Common myeloid progenitor, CD34-positive (primary cell): Measurements from ENCODE around the gene PVALEF.

Experiments
- CTCF ChIA-PET: fragments of 350-600 bp; sonication (Branson Sonifier 250); formaldehyde crosslinking; loops from one replicate; lab custom pipeline; 2021; ENCODE audit warnings: antibody characterized with exemption; lab: Charles Lee
- POLR2A ChIA-PET: fragments of 350-600 bp; sonication (Branson Sonifier 250); formaldehyde crosslinking; loops from one replicate; lab custom pipeline; 2021; ENCODE audit warnings: antibody characterized with exemption; lab: Charles Lee
- DNase-seq, 3 donors: peaks; one replicate each; pipeline versions ENCODE4 v3.0.0 to v3.0.0-alpha.2; 2013
- H3K27ac ChIP-seq, 2 experiments: 1 replicate in 1 of 2; 2 replicates in 1 of 2; pipeline ENCODE4 v1.7.0; 2013; ENCODE audit warnings: inconsistent platforms in 2 of 2, low read length in 2 of 2, mild to moderate bottlenecking in 2 of 2, low read depth in 1 of 2, moderate library complexity in 1 of 2; ENCODE audit not compliant: severe bottlenecking in 2 of 2, insufficient read depth in 1 of 2, poor library complexity in 1 of 2
- H3K27me3 ChIP-seq, 5 experiments: replicated peaks in 2 of 5; 1 replicate in 3 of 5; 2 replicates in 2 of 5; pipeline versions ENCODE4 v1.6.1 to v1.7.0; 2013; ENCODE audit warnings: low read length in 4 of 5, mild to moderate bottlenecking in 2 of 5, moderate library complexity in 2 of 5, inconsistent platforms in 1 of 5; ENCODE audit not compliant: insufficient read depth in 5 of 5, control insufficient read depth in 4 of 5
- H3K36me3 ChIP-seq, 4 experiments: 1 replicate in 2 of 4; 2 replicates in 2 of 4; pipeline versions ENCODE4 v1.6.1 to v1.7.0; 2013; ENCODE audit warnings: low read length in 3 of 4, control low read depth in 1 of 4, mild to moderate bottlenecking in 1 of 4; ENCODE audit not compliant: control insufficient read depth in 4 of 4, insufficient read depth in 4 of 4
- H3K4me1 ChIP-seq, 4 experiments: 1 replicate in 3 of 4; 2 replicates in 1 of 4; pipeline versions ENCODE4 v1.6.1 to v1.7.1; 2013; ENCODE audit warnings: low read length in 3 of 4, mild to moderate bottlenecking in 3 of 4, control low read depth in 1 of 4, inconsistent platforms in 1 of 4, moderate library complexity in 1 of 4; ENCODE audit not compliant: control insufficient read depth in 4 of 4, insufficient read depth in 4 of 4; ENCODE audit errors: control extremely low read depth in 1 of 4
- H3K4me3 ChIP-seq, 7 experiments: 1 replicate in 4 of 7; 2 replicates in 3 of 7; pipeline versions ENCODE4 v1.5.1 to v1.7.0; 2013; ENCODE audit warnings: mild to moderate bottlenecking in 7 of 7, low read length in 6 of 7, moderate library complexity in 6 of 7, inconsistent platforms in 2 of 7, low read depth in 2 of 7, control low read depth in 1 of 7; ENCODE audit not compliant: insufficient read depth in 4 of 7, control insufficient read depth in 1 of 7; ENCODE audit errors: extremely low read depth in 1 of 7
- H3K9me3 ChIP-seq, 5 experiments: 1 replicate in 4 of 5; 2 replicates in 1 of 5; pipeline versions ENCODE4 v1.6.1 to v1.7.1; 2013; ENCODE audit warnings: low read length in 4 of 5, mild to moderate bottlenecking in 2 of 5, inconsistent platforms in 1 of 5, low read depth in 1 of 5, moderate library complexity in 1 of 5; ENCODE audit not compliant: control insufficient read depth in 4 of 5, insufficient read depth in 2 of 5; ENCODE audit errors: control extremely low read depth in 1 of 5
- WGBS: methylation state at CpG from one replicate; pipeline ENCODE4 v1.1.5; 2013; ENCODE audit not compliant: insufficient coverage; 5-methylcytosine and 5-hydroxymethylcytosine counted together

The PVALEF gene

GRCh38 chr17:81129711-81130367 is 35.5 kb upstream of the PVALEF start:
- Histone ChIP-seq H3K4me3 (no peak overlapping the region), H3K27ac (no peak overlapping the region), H3K9me3 (no peaks in the 10 kb centered on the region), H3K36me3 (no peaks in the 10 kb centered on the region), H3K4me1 (no peaks in the 10 kb centered on the region), H3K27me3 (no peaks in the 10 kb centered on the region)
- 100% methylated on average over 11 of the region's 14 CpGs for WGBS
- ChIA-PET CTCF (no interaction called here), POLR2A (no interaction called here)
- no peak for DNase-seq

- no peaks in the 10 kb centered on the region for H3K27me3 ChIP-seq
- no peak overlapping the region for H3K4me3 ChIP-seq
- H3K4me1 ChIP-seq, result no peaks in the 10 kb centered on the region
- ChIA-PET CTCF (interaction anchor here (1.1 kb wide), 1 partner anchor 14 kb away, joined by 3 read pairs; no protein-coding TSS in a partner anchor), POLR2A (no interaction called here)
- no peak for DNase-seq
- H3K9me3 ChIP-seq, result no peaks in the 10 kb centered on the region
- H3K27ac ChIP-seq, result no peak overlapping the region
- no peaks in the 10 kb centered on the region for H3K36me3 ChIP-seq
- 96% methylated on average over 29 of the region's 41 CpGs for WGBS
Observed at GRCh38 chr17:81130385-81131361, 34.6 kb upstream of the PVALEF start.

GRCh38 chr17:81131486-81132196 is 33.7 kb upstream of the PVALEF start:
- no peak for DNase-seq
- no peaks in the 10 kb centered on the region for H3K27me3 ChIP-seq
- no peak overlapping the region for H3K4me3 ChIP-seq
- POLR2A ChIA-PET, result no interaction called here
- H3K36me3 ChIP-seq, result no peaks in the 10 kb centered on the region
- no peaks in the 10 kb centered on the region for H3K4me1 ChIP-seq
- H3K9me3 ChIP-seq, result no peaks in the 10 kb centered on the region
- WGBS, result 97% methylated on average over 14 of the region's 14 CpGs
- CTCF ChIA-PET, result interaction anchor here (1.1 kb wide), 1 partner anchor 13 kb away, joined by 3 read pairs; no protein-coding TSS in a partner anchor
- no peak overlapping the region for H3K27ac ChIP-seq

- whole genome bisulfite sequencing, result 95% methylated on average over 10 of the region's 11 CpGs
- no peaks in the 10 kb centered on the region for H3K9me3 ChIP-seq
Observed at GRCh38 chr17:81132197-81132540, 33.1 kb upstream of the PVALEF start.

GRCh38 chr17:81132770-81133723 is 32.3 kb upstream of the PVALEF start:
- no peak for DNase-seq
- Histone ChIP-seq H3K9me3 (no peaks in the 10 kb centered on the region), H3K27me3 (no peaks in the 10 kb centered on the region), H3K4me3 (no peak overlapping the region), H3K4me1 (no peaks in the 10 kb centered on the region), H3K36me3 (no peaks in the 10 kb centered on the region), H3K27ac (no peak overlapping the region)
- ChIA-PET CTCF (interaction anchor here (1.1 kb wide), 1 partner anchor 9 kb away, joined by 5 read pairs; no protein-coding TSS in a partner anchor), POLR2A (no interaction called here)
- WGBS, result 93% methylated on average over 17 of the region's 22 CpGs

More at GRCh38 chr17:81132197-81132540, 33.1 kb upstream of the PVALEF start:
- Histone ChIP-seq H3K27me3 (no peaks in the 10 kb centered on the region), H3K27ac (no peak overlapping the region), H3K36me3 (no peaks in the 10 kb centered on the region), H3K4me3 (no peak overlapping the region), H3K4me1 (no peaks in the 10 kb centered on the region)
- CTCF ChIA-PET, result interaction anchor here (1.1 kb wide), 2 partner anchors 10 to 12 kb away, joined by 3 to 5 read pairs; no protein-coding TSS in a partner anchor
- POLR2A ChIA-PET, result no interaction called here
- no peak for DNase-seq

- WGBS, result 89% methylated on average over 21 of the region's 28 CpGs
- no peak overlapping the region for H3K4me3 ChIP-seq
- H3K9me3 ChIP-seq, result no peaks in the 10 kb centered on the region
- CTCF ChIA-PET, result interaction anchor here (1.0 kb wide), 1 partner anchor 10 kb away, joined by 3 read pairs; no protein-coding TSS in a partner anchor
- no peaks in the 10 kb centered on the region for H3K36me3 ChIP-seq
- POLR2A ChIA-PET, result no interaction called here
- no peak for DNase-seq
- H3K27ac ChIP-seq, result no peak overlapping the region
- H3K27me3 ChIP-seq, result no peaks in the 10 kb centered on the region
- no peaks in the 10 kb centered on the region for H3K4me1 ChIP-seq
Observed at GRCh38 chr17:81134064-81134781, 31.1 kb upstream of the PVALEF start.
